ENCODE measurements around the gene LGALSL. TPM values are rescaled to one million over a fixed set of nuclear protein-coding genes. Genes with fewer than 3 reads are reported as not detected.

The LGALSL gene
- total RNA-seq, 1 experiment from 2014 or later = 14.2 TPM

GRCh38 chr2:64491426-64491825 lies 37.5 kb downstream of the LGALSL start:
- H2AFZ ChIP-seq (ENCODE audit: low read depth, low read length, poor library complexity, severe bottlenecking) = no peak overlapping the region
- intact Hi-C loops (cut with micrococcal nuclease) = no loop called here
- no peaks in the 10 kb centered on the region for H4K20me1 ChIP-seq (ENCODE audit: insufficient read depth)
- no peak overlapping the region for H3K9ac ChIP-seq (ENCODE audit: low read length)
- RAD21 ChIA-PET (ENCODE audit: low non-redundant PET in 1 of 2, low total read pairs in 2 of 2, uncharacterized antibody in 2 of 2, unreplicated experiment in 2 of 2) = no interaction called here
- CTCF ChIA-PET = no interaction called here
- no peak overlapping the region for H3K4me2 ChIP-seq (ENCODE audit: low read length)
- DNase-seq (ENCODE audit: low read depth, low spot score) (no peak), ATAC-seq (no peak)
- TF ChIP-seq YY1 (IDR thresholded peaks at IDR 0.05; ENCODE audit: extremely low read depth, insufficient replicate concordance, low read depth, low read length) (no peak), RAD21 (IDR thresholded peaks at IDR 0.05; ENCODE audit: low read depth) (no peak), REST (IDR thresholded peaks at IDR 0.05; ENCODE audit: low read depth) (no peak), POLR2AphosphoS5 (IDR thresholded peaks at IDR 0.05; ENCODE audit: low read depth, low read length) (no peak), ZBTB33 (IDR thresholded peaks at IDR 0.05; ENCODE audit: extremely low read depth, insufficient replicate concordance, low read length) (no peak), MAX (IDR thresholded peaks at IDR 0.05) (no peak), TCF7L2 (IDR thresholded peaks at IDR 0.05; ENCODE audit: borderline replicate concordance, extremely low read depth, insufficient read depth, insufficient read length) (no peak)
- H3K9me2 ChIP-seq (ENCODE audit: insufficient read depth) = no peaks in the 10 kb centered on the region
- no peaks in the 10 kb centered on the region for H3K27me3 ChIP-seq (ENCODE audit: insufficient read depth, low read length)
- H3K4me3 ChIP-seq (replicated peaks in 1 of 2; ENCODE audit: low read depth in 1 of 2, low read length in 2 of 2) = no peak overlapping the region
- no peaks in the 10 kb centered on the region for H3K36me3 ChIP-seq (ENCODE audit: control insufficient read depth in 1 of 2, insufficient read depth in 2 of 2, low read length in 2 of 2)
- no peak overlapping the region for H3K27ac ChIP-seq (ENCODE audit: low read depth, low read length)
- no peaks in the 10 kb centered on the region for H3K79me2 ChIP-seq (ENCODE audit: insufficient read depth, low read length)
- no peaks in the 10 kb centered on the region for H3K9me3 ChIP-seq (ENCODE audit: control insufficient read depth in 1 of 2, insufficient read depth in 1 of 2, low read depth in 1 of 2, low read length in 2 of 2)
- POLR2A ChIA-PET = no interaction called here
- peaks cover 0 to 4% of the 10 kb centered on the region in 2 experiments; a peak in 1 of 4 replicates for H3K4me1 ChIP-seq (ENCODE audit: control insufficient read depth in 1 of 2, insufficient read depth in 2 of 2, low read length in 2 of 2)
- no TSS peak for BruUV-seq (replicated peaks)

Data from HCT116 (cell line).